ENCODE results near the gene PPIF.

DNA sequence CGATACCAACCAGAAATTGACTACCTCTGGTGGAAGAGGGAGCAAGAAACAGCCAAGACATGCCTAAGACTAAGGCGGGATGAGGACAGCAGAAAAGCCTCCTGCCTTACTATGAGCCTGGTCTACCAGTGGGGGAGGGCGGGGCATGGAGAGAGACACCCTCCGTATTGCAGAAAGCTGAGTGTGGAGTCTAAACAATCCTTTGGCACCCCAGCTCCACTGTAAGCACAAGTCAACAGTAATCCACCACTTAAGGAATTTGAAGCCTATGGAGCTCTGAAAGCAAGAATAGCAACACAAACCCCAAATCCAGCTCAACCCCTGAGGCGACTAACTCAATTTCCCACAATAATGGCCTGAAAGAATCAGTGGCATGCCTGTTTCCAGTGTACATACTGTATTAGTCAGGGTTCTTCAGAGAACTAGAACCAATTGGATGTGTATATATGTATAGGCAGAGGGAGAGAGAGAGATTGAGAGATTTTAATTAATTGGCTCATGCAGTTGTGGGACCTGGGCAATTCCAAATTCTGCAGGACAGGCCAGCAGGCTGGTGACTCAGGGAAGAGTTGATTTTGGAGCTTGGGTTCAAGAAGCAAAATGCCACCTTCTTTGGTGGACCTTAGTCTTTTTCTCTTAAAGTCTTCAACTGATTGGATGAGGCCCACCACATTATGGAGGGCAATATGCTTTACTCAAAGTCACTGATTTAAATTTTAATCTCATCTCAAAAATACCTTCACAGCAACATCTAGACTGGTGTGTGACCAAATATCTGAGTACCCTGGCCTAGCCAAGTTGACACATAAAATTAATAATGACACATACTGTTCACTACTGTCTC lies 13.5 kb downstream of the PPIF start:
- TF ChIP-seq, protein P1, sequence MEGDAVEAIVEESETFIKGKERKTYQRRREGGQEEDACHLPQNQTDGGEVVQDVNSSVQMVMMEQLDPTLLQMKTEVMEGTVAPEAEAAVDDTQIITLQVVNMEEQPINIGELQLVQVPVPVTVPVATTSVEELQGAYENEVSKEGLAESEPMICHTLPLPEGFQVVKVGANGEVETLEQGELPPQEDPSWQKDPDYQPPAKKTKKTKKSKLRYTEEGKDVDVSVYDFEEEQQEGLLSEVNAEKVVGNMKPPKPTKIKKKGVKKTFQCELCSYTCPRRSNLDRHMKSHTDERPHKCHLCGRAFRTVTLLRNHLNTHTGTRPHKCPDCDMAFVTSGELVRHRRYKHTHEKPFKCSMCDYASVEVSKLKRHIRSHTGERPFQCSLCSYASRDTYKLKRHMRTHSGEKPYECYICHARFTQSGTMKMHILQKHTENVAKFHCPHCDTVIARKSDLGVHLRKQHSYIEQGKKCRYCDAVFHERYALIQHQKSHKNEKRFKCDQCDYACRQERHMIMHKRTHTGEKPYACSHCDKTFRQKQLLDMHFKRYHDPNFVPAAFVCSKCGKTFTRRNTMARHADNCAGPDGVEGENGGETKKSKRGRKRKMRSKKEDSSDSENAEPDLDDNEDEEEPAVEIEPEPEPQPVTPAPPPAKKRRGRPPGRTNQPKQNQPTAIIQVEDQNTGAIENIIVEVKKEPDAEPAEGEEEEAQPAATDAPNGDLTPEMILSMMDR (IDR thresholded peaks at IDR 0.05 in 4 of 5, conservative IDR thresholded peaks at IDR 0.05 in 1 of 5): no peak
- no peak for TF ChIP-seq POLR2A (IDR thresholded peaks at IDR 0.05)

Data from gastrocnemius medialis (tissue), 4 donors.